Upper lobe of left lung (tissue), 4 donors: ENCODE data around the gene BPIFB3.

Experiments
- EP300 ChIP-seq, 4 donors: sonication (generic); formaldehyde crosslinking; IDR thresholded peaks; one replicate each; pipeline ENCODE4 v1.5.1; 2017; ENCODE audit warnings: antibody characterized with exemption in 4 of 4, control low read depth in 2 of 4
- POLR2A ChIP-seq, 4 donors: fragments of 450-650 bp; IDR thresholded peaks; one replicate each; pipeline ENCODE4 v1.5.1; 2016 to 2017; ENCODE audit warnings: antibody characterized with exemption in 4 of 4, mild to moderate bottlenecking in 2 of 4
- TF ChIP-seq, protein P1 (sequence below), 6 experiments: fragments of 450-650 bp in 4 of 6; fragments of 200-600 bp in 2 of 6; sonication (generic) in 2 of 6; IDR thresholded peaks; one replicate each; pipeline ENCODE4 v1.5.1; 2016 to 2019; ENCODE audit warnings: antibody characterized with exemption in 6 of 6

GRCh38 chr20:33026779-33027759 is 26.6 kb upstream of the BPIFB3 start:
- TF ChIP-seq, protein P1, sequence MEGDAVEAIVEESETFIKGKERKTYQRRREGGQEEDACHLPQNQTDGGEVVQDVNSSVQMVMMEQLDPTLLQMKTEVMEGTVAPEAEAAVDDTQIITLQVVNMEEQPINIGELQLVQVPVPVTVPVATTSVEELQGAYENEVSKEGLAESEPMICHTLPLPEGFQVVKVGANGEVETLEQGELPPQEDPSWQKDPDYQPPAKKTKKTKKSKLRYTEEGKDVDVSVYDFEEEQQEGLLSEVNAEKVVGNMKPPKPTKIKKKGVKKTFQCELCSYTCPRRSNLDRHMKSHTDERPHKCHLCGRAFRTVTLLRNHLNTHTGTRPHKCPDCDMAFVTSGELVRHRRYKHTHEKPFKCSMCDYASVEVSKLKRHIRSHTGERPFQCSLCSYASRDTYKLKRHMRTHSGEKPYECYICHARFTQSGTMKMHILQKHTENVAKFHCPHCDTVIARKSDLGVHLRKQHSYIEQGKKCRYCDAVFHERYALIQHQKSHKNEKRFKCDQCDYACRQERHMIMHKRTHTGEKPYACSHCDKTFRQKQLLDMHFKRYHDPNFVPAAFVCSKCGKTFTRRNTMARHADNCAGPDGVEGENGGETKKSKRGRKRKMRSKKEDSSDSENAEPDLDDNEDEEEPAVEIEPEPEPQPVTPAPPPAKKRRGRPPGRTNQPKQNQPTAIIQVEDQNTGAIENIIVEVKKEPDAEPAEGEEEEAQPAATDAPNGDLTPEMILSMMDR (IDR thresholded peaks at IDR 0.05), result no peak
- TF ChIP-seq POLR2A (IDR thresholded peaks at IDR 0.05), result no peak
- TF ChIP-seq EP300 (IDR thresholded peaks at IDR 0.05), result no peak
